ENCODE measurements around the gene RFX7.

RFX7 gene

GRCh38 chr15:56244038-56244810, 545 bp upstream of the RFX7 start:
- DNase-seq, result peak; percentile 31

GRCh38 chr15:56242576-56243162, 1.0 kb downstream of the RFX7 start:
- DNase-seq, result peak; percentile 35

- no peak for DNase-seq
These were observed 2.1 kb downstream of the RFX7 start for GRCh38 chr15:56241374-56242105.

GRCh38 chr15:56240390-56240789, 3.3 kb downstream of the RFX7 start:
- DNase-seq, result no peak

GRCh38 chr15:56236197-56236596, 7.5 kb downstream of the RFX7 start:
- no peak for DNase-seq

GRCh38 chr15:56234804-56235203, 8.9 kb downstream of the RFX7 start:
- DNase-seq, result no peak

GRCh38 chr15:56233549-56233948, 10.1 kb downstream of the RFX7 start:
- DNase-seq, result no peak

- DNase-seq, result no peak
These were observed 11.6 kb downstream of the RFX7 start for GRCh38 chr15:56232058-56232457.

GRCh38 chr15:56228854-56229253, 14.8 kb downstream of the RFX7 start:
- DNase-seq, result no peak

GRCh38 chr15:56228352-56228751, 15.3 kb downstream of the RFX7 start:
- no peak for DNase-seq

GRCh38 chr15:56227780-56228179, 15.9 kb downstream of the RFX7 start:
- DNase-seq, result no peak

GRCh38 chr15:56227306-56227705, 16.4 kb downstream of the RFX7 start:
- DNase-seq, result no peak

- no peak for DNase-seq
These were observed 18.2 kb downstream of the RFX7 start for GRCh38 chr15:56225520-56225919.

GRCh38 chr15:56222302-56222701, 21.4 kb downstream of the RFX7 start:
- DNase-seq, result no peak

- DNase-seq, result no peak
These were observed 26.3 kb downstream of the RFX7 start for GRCh38 chr15:56217341-56217740.

GRCh38 chr15:56215769-56216168, 27.9 kb downstream of the RFX7 start:
- no peak for DNase-seq

GRCh38 chr15:56211960-56212550, 31.6 kb downstream of the RFX7 start:
- DNase-seq, result no peak

GRCh38 chr15:56211064-56211463, 32.6 kb downstream of the RFX7 start:
- no peak for DNase-seq

GRCh38 chr15:56208641-56209155, 35.0 kb downstream of the RFX7 start:
- DNase-seq, result no peak

GRCh38 chr15:56208185-56208584, 35.5 kb downstream of the RFX7 start:
- no peak for DNase-seq

- no peak for DNase-seq
These were observed 36.0 kb downstream of the RFX7 start for GRCh38 chr15:56207711-56208110.

- no peak for DNase-seq
These were observed 36.6 kb downstream of the RFX7 start for GRCh38 chr15:56207092-56207491.

Measured in KG1 (cell line).